DND-41 (cell line): ENCODE data around the gene METTL15.

Experiments
- ATAC-seq: fragments of 200-7000 bp; cut with Tn5 transposase; 3 replicates; pipeline ENCODE4 v1.9.1; 2021; ENCODE audit warnings: low read depth; ENCODE audit not compliant: insufficient read depth
- DNase-seq: peaks from one replicate; pipeline ENCODE4 v3.0.0-alpha.2; 2020
- H2AFZ ChIP-seq: 2 replicates; pipeline ENCODE4 v1.6.0; 2012; ENCODE audit warnings: low read depth, low read length
- H3K27ac ChIP-seq: 2 replicates; pipeline ENCODE4 v1.5.1; 2012; ENCODE audit warnings: low read length, inconsistent platforms
- H3K27me3 ChIP-seq: fragments of 200-600 bp; sonication (generic); 2 replicates; pipeline ENCODE4 v1.6.0; 2012; ENCODE audit warnings: low read length, mild to moderate bottlenecking, inconsistent platforms; ENCODE audit not compliant: insufficient read depth, poor library complexity
- H3K36me3 ChIP-seq: 2 replicates; pipeline ENCODE4 v1.5.1; 2012; ENCODE audit warnings: low read length, inconsistent platforms; ENCODE audit not compliant: insufficient read depth
- H3K4me1 ChIP-seq: 2 replicates; pipeline ENCODE4 v1.5.1; 2012; ENCODE audit warnings: mild to moderate bottlenecking, low read length; ENCODE audit not compliant: insufficient read depth
- H3K4me2 ChIP-seq: 2 replicates; pipeline ENCODE4 v1.6.0; 2012; ENCODE audit warnings: mild to moderate bottlenecking, moderate library complexity, low read length, inconsistent platforms; ENCODE audit not compliant: insufficient read depth
- H3K4me3 ChIP-seq, 2 experiments: fragments of 200-600 bp in 1 of 2; shearing (Covaris generic) in 1 of 2; 2 replicates each; pipeline ENCODE4 v1.5.1; 2012 to 2016; ENCODE audit warnings: inconsistent platforms in 2 of 2, low read length in 2 of 2, mild to moderate bottlenecking in 2 of 2, low read depth in 1 of 2, moderate library complexity in 1 of 2
- H3K79me2 ChIP-seq: 2 replicates; pipeline ENCODE4 v1.6.0; 2012; ENCODE audit warnings: low read length, inconsistent platforms; ENCODE audit not compliant: insufficient read depth
- H3K9ac ChIP-seq: 2 replicates; pipeline ENCODE4 v1.6.0; 2012; ENCODE audit warnings: low read depth, mild to moderate bottlenecking, inconsistent platforms, low read length, moderate library complexity
- H3K9me3 ChIP-seq: 2 replicates; pipeline ENCODE4 v1.5.1; 2012; ENCODE audit warnings: low read length, moderate library complexity, mild to moderate bottlenecking, inconsistent platforms; ENCODE audit not compliant: insufficient read depth, severe bottlenecking
- H4K20me1 ChIP-seq: 2 replicates; pipeline ENCODE4 v1.6.0; 2012; ENCODE audit warnings: low read length; ENCODE audit not compliant: insufficient read depth
- CTCF ChIP-seq: IDR thresholded peaks from 2 replicates; pipeline ENCODE4 v1.5.1; 2012; ENCODE audit warnings: borderline replicate concordance, low read length, moderate library complexity, mild to moderate bottlenecking; ENCODE audit not compliant: poor library complexity, severe bottlenecking; ENCODE audit errors: extremely low read depth
- EZH2 ChIP-seq: IDR thresholded peaks from 3 replicates; pipeline ENCODE4 v1.6.1; 2012; ENCODE audit warnings: borderline replicate concordance, low read depth, mild to moderate bottlenecking, moderate library complexity, low read length, inconsistent platforms; ENCODE audit not compliant: severe bottlenecking

Gene METTL15

GRCh38 chr11:28250192-28250591, 142.0 kb downstream of the METTL15 start:
- no peak for ATAC-seq
- TF ChIP-seq CTCF (no peak), EZH2 (no peak)

GRCh38 chr11:28251257-28251656, 143.1 kb downstream of the METTL15 start:
- H2AFZ ChIP-seq: no peak overlapping the region
- no peaks in the 10 kb centered on the region for H3K36me3 ChIP-seq
- no peak overlapping the region for H3K27ac ChIP-seq
- no peaks in the 10 kb centered on the region for H3K79me2 ChIP-seq
- no peak overlapping the region for H3K4me2 ChIP-seq
- H3K27me3 ChIP-seq: no peaks in the 10 kb centered on the region
- DNase-seq (no peak), ATAC-seq (no peak)
- no peak overlapping the region for H3K4me3 ChIP-seq
- H3K9me3 ChIP-seq: no peaks in the 10 kb centered on the region
- H3K9ac ChIP-seq: no peak overlapping the region
- H3K4me1 ChIP-seq: no peaks in the 10 kb centered on the region
- H4K20me1 ChIP-seq: no peaks in the 10 kb centered on the region
- TF ChIP-seq EZH2 (no peak), CTCF (no peak)

More at GRCh38 chr11:28250192-28250591, 142.0 kb downstream of the METTL15 start:
- no peak overlapping the region for H2AFZ ChIP-seq
- no peaks in the 10 kb centered on the region for H3K79me2 ChIP-seq
- H3K27ac ChIP-seq: no peak overlapping the region
- no peaks in the 10 kb centered on the region for H3K4me1 ChIP-seq
- H3K9me3 ChIP-seq: no peaks in the 10 kb centered on the region
- no peak overlapping the region for H3K4me3 ChIP-seq
- H3K36me3 ChIP-seq: no peaks in the 10 kb centered on the region
- H3K4me2 ChIP-seq: no peak overlapping the region
- DNase-seq: no peak
- no peaks in the 10 kb centered on the region for H3K27me3 ChIP-seq
- no peak overlapping the region for H3K9ac ChIP-seq
- H4K20me1 ChIP-seq: no peaks in the 10 kb centered on the region

- Histone ChIP-seq H3K27ac (no peak overlapping the region), H3K27me3 (no peaks in the 10 kb centered on the region), H4K20me1 (no peaks in the 10 kb centered on the region), H3K36me3 (no peaks in the 10 kb centered on the region), H3K9me3 (peaks cover 2% of the 10 kb centered on the region), H3K4me2 (no peak overlapping the region), H3K4me3 (no peak overlapping the region), H3K9ac (no peak overlapping the region), H2AFZ (no peak overlapping the region), H3K79me2 (0 out of 2 replicates have a peak, but pooled peaks cover 3% of the 10 kb centered on the region), H3K4me1 (no peaks in the 10 kb centered on the region)
- ATAC-seq (no peak), DNase-seq (no peak)
- TF ChIP-seq CTCF (no peak), EZH2 (no peak)
These were observed 149.6 kb downstream of the METTL15 start for GRCh38 chr11:28257761-28258160.

- Histone ChIP-seq H3K4me1 (no peaks in the 10 kb centered on the region), H2AFZ (no peak overlapping the region), H3K36me3 (no peaks in the 10 kb centered on the region), H3K4me3 (no peak overlapping the region), H3K9me3 (peaks cover 2% of the 10 kb centered on the region), H3K9ac (no peak overlapping the region), H3K27me3 (no peaks in the 10 kb centered on the region), H3K4me2 (no peak overlapping the region), H4K20me1 (no peaks in the 10 kb centered on the region), H3K79me2 (0 out of 2 replicates have a peak, but pooled peaks cover 3% of the 10 kb centered on the region), H3K27ac (no peak overlapping the region)
- TF ChIP-seq CTCF (no peak), EZH2 (no peak)
- ATAC-seq (no peak), DNase-seq (no peak)
These were observed 151.1 kb downstream of the METTL15 start for GRCh38 chr11:28259177-28259843.
